HG03378 (cell line): ENCODE data around the gene LLGL2.

Experiments used
- ATAC-seq: cut with Tn5 transposase; IDR thresholded peaks from one replicate; pipeline ENCODE4 v1.9.1; 2021; ENCODE audit warnings: mild to moderate bottlenecking, moderate library complexity; ENCODE audit not compliant: unreplicated experiment

The LLGL2 gene

DNA sequence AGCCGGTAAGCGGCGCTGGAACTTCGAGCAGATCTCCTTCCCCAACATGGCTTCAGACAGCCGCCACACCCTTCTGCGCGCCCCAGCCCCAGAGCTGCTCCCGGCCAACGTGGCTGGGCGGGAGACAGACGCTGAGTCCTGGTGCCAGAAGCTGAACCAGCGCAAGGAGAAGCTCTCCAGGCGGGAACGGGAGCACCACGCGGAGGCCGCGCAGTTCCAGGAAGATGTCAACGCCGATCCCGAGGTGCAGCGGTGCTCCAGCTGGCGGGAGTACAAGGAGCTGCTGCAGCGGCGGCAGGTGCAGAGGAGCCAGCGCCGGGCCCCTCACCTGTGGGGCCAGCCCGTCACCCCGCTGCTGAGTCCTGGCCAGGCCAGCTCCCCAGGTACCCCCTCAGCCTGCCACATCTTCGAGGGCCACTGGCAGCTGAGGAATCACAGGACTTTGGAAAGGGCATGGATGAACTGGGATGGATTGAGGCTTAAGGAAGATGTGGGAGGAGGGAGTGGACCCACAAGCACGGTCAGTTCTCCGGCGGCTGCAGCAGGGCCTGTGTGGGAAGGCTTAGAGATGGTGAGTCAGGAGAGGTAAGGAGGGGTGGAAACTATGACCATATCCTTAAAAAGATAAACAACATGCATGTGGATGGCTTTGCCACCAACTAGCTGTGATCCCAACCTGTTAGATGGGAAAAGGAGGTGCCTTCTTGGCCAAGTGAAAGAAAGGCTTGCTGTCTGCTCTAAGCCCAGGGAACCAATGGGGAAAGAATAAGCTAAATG is 3.4 kb upstream of the LLGL2 start:
- no peak for ATAC-seq

DNA sequence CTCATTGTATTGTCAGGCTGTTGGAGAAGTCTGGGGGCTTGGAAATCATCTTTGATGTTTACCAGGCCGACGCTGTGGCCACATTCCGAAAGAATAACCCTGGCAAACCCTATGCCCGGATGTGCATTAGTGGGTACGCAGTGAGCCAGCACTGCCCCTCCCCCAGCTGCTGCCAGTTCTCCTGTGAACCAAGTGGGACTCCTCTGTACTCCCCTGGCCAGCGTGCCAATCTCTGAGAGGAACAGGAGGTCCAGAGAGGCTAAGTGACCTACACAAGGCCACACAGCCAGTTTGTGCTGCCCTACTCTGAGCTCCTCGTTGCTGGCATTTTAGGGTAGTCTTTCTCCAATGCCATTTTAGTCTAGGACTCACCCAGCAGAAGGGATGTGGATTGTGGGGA is 1.9 kb upstream of the LLGL2 start:
- ATAC-seq = no peak

DNA sequence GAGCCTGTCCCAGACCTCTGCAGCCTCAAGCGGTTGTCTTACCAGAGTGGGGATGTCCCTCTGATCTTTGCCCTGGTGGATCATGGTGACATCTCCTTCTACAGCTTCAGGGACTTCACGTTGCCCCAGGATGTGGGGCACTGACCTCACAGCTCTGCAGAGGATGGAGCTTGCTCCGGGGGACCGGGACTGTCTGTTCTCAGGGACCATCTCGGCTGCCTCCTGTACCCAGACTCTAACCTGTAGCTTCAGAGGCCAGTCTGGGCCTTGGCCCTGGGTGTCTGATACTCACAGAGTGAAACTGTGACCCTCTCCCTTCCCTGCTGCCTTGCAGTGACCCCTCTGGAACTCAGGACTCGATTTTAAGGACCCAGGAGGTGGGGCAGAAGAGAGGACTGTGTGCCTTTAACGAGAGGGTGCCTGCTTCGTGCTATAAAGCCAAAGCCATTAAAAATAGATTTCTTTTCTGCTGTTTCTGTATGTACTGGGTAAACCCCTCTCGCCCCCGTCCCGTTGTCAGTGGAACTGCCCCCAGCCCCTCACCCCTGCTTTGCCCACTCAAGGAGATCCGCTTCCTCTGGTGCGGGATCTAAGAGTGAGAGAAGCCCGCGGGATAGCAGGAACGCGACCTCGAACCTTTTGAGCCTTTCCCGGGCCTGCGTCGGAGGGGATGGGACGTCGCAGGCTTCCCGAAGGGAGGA is 1.1 kb upstream of the LLGL2 start:
- ATAC-seq = no peak

DNA sequence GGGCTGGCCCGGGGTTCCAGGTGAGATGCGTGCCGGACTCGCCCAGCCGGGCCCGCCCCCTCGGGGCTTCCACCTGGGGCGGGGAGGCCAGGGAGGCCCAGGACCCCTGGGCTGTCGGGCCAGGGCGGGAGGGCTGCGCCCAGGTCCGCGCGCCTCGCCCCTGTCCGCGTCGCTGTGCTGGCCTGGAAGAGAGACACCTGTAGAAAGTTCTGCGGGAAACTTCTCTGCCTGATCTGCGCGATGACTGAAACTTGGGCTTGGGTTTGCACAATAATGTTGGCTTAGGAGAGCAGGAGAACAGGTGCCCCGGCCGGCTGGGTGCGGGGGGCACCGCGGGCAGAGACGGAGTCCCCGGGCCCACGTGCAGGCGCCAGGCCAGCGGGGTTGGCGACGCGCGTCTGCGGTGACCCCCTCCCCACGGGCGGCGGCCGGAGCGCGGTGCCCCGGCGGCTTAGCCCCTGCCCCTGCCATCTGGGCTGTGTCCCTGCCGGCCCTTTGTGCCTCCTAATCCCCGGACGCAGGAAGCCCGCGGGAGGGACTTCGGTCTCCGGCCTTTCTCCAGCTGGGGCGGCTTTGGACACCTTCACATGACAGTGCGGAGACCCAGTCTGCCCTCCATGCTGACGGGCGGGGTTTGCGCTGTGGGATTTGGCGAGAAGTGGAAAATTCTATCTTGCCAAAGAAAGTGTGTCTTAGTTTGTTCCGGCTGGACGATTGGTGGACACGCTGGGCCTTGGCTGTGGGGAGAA is 483 bp downstream of the LLGL2 start:
- ATAC-seq = peak; percentile 30

DNA sequence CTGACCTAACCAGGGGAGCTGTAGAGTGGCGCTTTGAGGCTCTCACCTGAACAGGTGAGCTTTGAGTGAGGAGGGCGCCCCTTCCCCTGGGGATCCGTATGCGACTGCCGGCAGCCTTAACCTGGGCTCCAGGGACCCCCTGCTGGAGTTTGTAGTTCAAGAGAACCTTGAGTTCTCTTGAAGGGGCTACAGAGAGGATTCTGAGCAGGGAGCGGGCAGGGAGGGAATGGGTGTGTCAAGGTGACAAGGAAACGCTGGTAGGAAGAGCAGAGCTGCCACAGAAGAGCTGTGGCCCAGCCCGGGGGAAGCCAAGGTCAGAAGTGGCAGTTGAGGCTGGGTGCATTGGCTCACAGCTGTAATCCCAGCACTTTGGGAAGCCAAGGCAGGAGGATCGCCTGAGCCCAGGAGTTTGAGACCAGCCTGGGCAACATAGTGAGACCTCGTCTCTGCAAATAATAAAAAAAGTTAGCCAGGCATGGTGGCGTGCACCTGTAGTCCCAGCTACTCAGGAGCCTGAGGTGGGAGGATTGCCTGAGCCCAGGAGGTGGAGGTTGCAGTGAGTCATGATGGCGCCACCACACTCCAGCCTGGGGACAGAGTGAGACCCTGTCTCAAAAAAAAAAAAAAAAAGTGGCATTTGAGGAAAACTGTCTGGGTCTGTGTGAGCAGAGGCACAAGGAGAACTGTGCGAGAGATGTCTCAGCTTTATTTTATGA is 1.2 kb downstream of the LLGL2 start:
- no peak for ATAC-seq

DNA sequence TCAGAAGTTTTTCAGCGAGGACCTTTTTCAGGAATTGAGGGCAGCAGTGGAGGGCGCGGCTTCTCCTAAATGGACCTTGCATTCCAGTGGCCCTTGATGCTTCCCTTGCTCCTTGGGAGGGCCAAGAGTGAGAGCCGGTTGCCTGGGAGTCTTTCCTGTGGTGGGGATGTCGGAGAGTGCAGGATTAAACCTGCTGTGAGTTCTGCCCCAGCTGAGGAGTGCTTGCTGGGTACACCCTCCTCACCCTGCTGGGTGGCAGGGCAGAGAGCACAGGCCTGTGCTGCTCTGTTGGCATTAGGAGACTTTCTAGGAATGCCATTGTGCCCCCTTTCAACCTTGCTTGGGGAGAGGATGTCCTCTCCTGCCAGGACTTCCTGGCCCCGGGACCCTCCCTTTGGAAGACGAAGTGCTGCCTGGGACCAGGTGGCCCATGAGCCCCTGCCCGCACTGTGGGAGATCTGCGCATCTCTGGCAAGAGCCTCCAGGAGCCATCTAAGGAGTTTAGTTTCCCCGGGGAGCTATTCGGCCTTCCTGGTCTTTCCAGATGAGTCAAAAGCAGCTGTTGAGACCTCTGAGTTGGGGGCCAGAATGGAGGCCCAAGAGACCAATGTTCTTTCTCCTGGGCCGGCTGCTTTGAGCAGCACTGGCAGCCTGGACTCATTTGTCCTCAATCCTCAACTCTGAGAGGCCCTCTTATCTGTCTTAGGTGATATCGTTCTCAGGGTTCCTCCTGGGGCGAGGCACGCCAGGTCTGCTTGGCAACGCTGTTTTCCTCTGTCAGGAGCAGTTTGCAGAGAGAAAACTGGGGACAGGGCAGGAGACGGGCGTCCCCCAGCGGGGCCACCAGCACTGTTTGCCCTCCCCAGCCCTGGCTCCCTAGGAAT is 5.6 kb downstream of the LLGL2 start:
- no peak for ATAC-seq

DNA sequence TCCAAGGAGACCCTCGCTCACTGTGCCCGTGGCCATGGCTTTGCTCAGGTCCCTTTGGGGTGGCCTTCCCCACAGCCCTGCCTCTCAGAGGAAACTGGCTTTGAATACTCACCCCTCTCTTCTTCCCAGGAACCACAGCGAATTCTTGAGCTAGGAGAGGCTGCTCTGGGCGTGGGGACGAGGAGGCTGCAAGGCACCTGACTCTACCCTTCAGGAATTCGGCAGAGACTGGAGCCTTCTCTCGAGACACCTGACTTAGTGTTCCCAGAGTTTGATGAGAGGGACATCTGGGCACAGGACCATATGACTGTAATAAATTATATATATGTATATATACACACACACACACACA is 6.2 kb downstream of the LLGL2 start:
- no peak for ATAC-seq

DNA sequence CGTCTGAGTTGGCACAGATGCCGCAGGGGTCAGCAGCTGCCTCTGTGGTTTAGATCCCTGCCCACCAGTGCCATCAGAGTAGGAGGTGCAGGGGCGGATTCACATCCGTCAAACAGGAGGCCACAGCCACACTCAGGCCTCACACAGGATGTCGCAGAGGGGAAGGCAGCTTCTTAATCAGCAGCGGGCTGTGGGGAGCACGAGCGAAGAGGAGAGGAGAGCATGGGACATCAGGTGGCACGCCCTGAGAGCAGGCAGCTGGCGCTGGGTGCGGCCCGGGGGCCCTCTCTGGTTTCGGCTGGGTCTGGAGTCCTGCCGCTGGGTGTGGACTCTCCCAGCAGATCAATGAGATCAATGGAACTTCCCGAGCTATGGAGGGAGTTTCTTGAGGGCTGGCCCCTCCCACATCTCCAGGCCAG is 9.6 kb downstream of the LLGL2 start:
- no peak for ATAC-seq

DNA sequence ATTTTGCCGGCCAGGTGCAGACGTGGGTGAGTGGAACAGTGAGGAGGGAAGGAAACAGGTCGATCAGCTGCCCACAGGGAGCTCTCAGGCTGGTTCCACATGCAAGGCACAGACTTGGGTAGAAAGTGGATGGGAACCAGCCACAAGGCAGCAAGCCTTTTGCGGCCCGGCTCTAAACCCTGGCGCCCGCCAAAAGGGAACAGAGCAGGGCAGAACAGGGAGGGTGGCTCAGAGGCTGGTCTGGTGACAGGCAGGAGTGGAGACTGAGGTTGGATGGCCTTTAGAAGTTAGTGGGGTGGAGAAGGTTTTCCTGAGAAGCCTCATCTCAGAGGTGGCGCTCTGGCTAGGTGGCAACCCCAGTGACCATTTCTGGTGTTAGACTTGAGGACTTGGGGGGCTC is 10.4 kb downstream of the LLGL2 start:
- no peak for ATAC-seq

DNA sequence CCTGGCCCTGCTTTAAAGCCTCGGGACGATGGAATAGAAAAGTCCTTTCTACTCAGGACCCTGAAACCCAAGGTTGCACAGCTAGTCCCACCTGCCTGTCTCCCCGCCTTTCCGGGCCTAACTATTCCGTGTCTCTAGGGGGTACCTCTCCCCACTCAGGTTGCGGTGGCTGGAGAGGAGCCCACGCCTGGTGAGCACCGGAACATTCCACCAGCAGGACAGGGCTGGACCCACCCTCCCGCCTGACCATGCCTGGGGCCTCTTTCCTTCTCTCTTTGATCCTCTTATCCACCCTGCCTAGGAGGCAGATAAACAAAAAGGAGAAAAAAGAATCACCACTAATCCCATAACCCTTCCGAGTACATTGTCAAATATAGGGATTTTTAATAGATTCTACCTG is 10.9 kb downstream of the LLGL2 start:
- ATAC-seq = no peak

DNA sequence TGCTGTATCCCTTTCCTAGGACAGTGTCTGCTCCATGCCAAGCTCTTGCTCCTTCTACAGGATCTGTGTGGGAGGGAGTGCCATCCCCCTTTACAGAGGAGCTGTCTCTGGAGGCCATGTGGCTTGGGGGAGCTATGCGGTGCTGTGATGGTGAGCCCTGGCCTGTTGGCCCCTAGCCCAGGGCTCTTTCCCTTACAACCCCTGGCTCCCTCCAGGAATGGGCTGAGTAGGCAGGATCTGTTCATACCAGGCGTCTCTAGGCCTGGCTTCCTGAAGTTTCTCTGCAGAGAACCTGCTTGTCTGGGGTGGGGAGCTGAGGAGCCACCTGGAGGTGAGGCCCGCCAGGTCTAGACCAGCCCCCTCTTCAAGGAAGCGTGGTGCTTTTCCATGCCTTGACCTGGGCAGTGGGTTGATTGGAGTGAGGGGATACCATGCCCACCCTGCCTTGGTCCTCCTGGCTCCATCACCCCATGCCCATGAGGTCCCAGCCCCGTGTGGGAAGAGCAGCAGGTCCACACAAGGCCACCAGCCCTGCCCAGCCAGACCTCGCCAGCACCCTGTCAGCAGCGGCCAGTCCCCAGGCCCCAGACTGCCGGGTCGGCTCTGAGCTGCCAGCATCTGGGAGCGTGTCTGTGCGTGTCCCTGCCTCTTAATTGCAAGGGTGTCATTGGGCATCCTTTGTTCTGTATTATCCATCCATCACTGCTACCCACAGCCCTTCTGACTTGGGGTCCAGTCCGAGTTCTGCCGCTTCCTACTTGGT is 14.7 kb downstream of the LLGL2 start:
- no peak for ATAC-seq

DNA sequence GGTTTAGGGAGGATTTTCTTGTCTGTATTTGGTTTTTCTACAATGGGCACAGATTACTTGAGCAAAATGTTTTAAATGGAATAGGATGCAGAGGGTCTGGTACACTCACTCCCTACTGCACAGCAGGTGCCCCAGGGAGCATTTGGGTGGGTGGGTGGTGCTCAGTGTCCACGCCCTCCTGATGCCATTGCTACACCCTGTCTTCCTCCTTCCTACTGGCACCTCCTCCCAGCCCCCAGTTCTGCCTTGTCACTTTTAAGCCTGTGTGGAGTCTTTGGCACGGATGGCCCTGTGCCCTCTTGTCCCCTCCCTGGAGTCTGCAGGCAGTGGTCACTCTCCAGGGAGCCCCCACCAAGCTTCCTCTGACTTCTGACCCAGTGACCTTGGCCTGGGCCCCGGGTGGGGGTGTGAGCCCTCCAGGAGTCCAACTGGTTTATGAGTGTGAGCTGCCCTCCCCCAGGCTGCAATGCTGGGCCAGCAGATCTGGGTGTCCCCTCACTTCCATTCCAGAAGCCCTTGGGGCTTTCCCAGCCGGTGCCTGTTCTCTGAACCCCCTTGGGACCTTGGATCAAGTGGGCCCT is 15.5 kb downstream of the LLGL2 start:
- ATAC-seq = no peak

DNA sequence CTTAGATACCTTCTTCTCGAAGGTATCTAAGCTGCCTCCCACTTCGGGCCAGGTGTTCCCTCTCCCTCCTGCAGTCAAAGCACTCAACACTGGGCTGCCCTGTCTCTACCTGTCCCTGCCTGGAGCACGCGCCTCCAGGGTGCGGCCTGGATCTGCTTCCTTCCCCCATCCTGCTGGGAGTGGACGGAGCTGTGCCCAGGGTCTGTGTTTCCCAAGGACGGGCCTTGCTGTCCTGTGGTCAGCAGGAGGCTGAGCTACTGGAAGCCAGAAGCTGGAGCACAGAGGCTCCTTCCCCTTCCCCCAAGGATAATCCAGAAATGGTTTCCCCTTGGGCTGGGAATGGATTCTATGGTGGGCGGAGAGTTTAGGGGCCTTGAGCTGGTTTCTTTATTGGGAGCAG is 16.7 kb downstream of the LLGL2 start:
- no peak for ATAC-seq

DNA sequence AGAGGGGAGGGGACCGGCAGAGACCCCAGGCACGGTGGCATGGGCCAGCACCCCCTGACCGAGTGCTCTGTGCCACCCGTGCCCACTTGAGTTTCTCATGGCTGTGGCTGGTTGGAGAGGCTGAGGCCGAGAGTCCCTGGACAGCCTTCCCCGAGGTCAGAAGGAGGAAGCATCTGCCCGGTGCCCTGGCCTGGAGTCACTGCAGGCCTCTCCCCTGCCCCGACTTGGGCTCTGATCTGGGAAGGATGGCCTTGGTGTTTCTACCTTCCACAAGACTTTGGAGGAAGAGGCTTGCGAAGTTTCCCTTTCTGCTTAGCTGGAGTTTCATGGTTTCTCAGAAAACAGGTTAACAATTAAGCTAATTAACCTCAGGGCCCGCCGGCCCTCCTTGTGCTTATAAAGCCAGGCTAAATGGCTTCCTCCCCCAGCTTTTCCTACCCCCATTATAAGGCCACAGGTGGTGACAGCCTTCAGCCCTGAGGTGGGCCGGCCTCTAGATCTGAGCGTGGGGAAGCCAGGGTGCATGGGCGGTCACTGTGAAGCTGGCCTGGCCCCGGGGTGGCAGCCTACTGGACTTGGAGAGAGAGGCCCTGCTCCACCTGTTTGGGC is 17.3 kb downstream of the LLGL2 start:
- ATAC-seq = no peak

DNA sequence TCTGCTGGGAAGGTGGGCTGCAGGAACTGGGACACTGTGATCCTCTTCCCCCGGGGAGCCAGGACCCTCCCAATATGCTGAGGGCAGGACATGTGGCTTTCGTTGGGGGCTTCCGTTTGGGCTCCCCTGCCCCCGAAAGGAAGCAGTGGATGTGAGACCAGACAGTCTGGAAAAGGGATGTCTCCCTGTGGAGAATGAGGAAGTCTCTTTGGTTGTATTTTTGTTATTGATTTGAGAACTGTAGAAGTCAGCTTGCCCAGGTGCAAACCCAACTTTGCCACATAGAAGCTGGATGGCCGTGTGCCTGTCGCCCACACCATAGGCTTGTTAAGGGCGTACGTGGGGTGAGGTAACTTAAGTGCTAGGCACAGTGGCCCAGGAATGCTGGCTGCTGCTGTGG is 18.8 kb downstream of the LLGL2 start:
- no peak for ATAC-seq

DNA sequence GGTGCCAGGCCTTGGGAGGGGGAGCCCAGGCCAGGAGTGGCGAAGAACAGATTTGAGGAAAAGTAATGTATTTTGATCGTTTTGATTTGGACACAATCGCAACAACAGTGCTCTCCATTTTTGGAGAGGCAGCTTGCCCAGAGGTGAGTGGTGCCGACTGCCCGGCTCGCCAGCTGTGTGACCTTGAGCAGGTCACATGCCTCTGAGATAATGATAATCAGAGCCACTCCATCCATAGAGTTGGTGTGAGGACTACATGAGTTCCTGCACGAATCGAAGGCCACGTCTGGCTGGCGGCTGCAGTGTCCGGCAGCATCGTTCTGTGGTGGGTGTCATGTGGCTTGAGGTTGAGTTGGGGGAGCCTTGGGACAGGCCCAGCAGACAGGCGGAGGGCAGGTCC is 20.7 kb downstream of the LLGL2 start:
- ATAC-seq = no peak

DNA sequence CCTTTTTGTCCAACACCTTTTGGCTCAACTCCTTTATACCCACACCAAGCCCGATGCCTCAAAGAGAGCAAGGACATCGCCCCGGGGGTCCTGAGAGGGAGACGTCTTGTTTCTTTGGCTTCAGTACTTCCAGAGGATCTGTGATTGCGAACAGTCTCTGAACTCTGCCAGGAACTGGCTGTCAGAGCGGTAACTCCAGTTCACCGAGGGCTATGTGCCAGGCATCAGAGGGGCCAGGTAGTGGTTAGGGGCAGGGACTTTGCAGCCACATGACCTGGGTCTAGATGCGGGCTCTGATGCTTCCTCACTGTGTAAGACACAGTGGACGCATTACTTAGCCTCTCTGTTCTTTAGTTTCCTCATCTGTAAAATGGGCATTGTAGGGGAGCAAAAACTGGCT is 21.6 kb downstream of the LLGL2 start:
- ATAC-seq = no peak

DNA sequence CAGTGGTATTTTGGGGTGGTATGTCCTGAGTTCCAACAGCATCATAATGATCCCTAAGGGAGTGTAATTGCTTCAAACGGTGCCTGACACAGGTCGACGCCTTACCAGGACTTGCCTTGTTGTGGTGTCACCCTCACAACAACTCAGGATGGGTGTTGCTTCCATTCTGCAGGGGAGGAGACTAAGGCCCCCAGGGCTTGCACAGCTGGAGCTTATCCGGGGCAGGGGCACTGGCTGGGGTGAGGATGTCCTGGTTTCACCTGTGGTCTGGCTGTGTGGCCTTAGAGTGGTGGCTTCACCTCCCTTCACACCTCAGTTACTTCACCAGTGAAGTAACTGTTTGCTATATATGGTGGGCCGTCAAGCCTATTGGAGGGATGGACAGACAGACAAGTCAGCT is 23.3 kb downstream of the LLGL2 start:
- ATAC-seq = no peak
